Gastroesophageal sphincter (tissue), 3 donors: ENCODE measurements around the gene SHANK3.

Experiments used
- CTCF ChIP-seq, 4 experiments: fragments of 200-600 bp in 2 of 4; fragments of 450-650 bp in 2 of 4; sonication (generic) in 1 of 4; IDR thresholded peaks; one replicate each; pipeline ENCODE4 v1.5.1; 2017 to 2019; ENCODE audit warnings: antibody characterized with exemption in 4 of 4, mild to moderate bottlenecking in 2 of 4, moderate library complexity in 2 of 4
- EP300 ChIP-seq: sonication (generic); formaldehyde crosslinking; IDR thresholded peaks from one replicate; pipeline ENCODE4 v1.6.1; 2017; ENCODE audit warnings: antibody characterized with exemption, mild to moderate bottlenecking
- POLR2A ChIP-seq, 2 donors: fragments of 450-650 bp; IDR thresholded peaks; one replicate each; pipeline ENCODE4 v1.6.1; 2017; ENCODE audit warnings: antibody characterized with exemption in 2 of 2, mild to moderate bottlenecking in 2 of 2, moderate library complexity in 1 of 2
- POLR2AphosphoS5 ChIP-seq: sonication (generic); formaldehyde crosslinking; IDR thresholded peaks from one replicate; pipeline ENCODE4 v1.6.1; 2017; ENCODE audit warnings: antibody characterized with exemption

- TF ChIP-seq CTCF (IDR thresholded peaks at IDR 0.05) (no peak), EP300 (no peak), POLR2A (IDR thresholded peaks at IDR 0.05) (no peak), POLR2AphosphoS5 (no peak)
These were observed 39.1 kb downstream of the SHANK3 start for GRCh38 chr22:50711446-50712340.
